ENCODE data around the gene MORC1.

The MORC1 gene

DNA sequence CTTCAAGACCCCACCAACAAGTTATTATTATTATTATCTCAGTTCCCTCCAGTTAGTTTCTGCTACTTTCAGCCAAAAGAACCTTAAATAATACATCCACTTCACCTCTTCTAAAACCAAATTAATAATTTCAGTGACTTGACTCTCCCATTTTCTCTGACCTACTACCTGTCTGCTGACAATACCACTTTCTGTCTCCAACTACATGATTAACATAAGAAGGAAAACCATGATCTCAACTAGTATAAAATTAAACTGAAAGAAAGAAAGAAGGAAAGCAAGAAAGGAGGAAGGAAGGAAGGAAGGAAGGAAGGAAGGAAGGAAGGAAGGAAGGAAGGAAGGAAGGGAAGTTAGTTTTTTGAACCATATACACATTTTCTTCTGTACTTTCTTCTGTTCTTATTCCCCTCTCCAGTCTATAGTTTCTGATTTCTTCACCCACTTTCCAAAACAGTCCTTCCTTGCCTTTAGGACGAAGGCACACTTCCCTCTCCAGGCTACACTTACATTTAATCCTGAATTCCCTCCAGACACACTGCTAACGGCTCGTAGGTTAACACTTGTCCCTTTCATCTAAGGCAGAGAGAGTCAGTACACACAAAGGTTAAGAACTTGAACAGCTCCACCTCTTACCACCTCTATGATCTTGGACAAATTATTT, 84.8 kb downstream of the MORC1 start:
- no peak for DNase-seq (ENCODE audit: low read depth)

- no peak for DNase-seq (ENCODE audit: low read depth)
These were observed 89.2 kb downstream of the MORC1 start for GRCh38 chr3:109028753-109029152.

DNA sequence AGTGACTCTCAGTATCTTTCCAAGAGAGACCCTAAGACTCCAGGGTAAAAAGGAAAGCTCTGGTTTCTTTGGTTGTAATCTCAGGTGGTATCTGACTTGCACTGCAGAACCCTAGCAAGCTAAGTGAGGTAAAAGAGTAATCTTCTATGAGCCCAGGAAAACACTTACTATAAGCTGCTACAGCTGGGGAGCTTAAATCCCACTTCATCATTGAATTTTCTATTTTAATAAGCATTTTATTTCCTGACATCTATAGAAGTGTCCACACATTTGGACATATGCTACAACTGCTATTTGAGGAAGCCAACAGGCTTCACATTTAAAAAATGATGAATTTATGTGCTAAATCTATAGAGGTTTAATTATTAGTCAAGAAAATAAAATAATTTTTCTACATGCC, 91.1 kb downstream of the MORC1 start:
- DNase-seq (ENCODE audit: low read depth) = no peak

- no peak for DNase-seq (ENCODE audit: low read depth)
These were observed 92.0 kb downstream of the MORC1 start for GRCh38 chr3:109025896-109026295.

- DNase-seq (ENCODE audit: low read depth) = peak; percentile 44
These were observed 94.2 kb downstream of the MORC1 start for GRCh38 chr3:109023656-109024254.

- DNase-seq (ENCODE audit: low read depth) = no peak
These were observed 94.8 kb downstream of the MORC1 start for GRCh38 chr3:109023167-109023566.

DNA sequence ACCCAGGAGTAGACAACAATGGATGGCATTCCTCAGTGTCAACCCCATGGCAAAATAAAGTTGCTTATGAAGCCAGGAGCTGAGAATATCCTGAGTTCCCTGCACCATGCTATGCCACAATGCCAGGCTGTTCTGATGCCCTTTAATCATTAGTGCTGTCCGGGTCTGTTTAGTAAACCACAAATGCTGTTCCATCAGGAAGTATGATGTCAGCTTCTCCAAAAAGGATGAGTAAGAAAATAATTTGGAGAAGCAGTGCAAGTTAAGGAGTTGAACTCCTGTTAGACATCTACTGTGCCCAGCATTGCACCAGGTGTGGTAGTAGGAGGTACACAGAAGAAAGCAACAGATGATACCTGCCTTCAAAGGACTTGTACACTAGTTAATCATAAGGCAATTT, 96.4 kb downstream of the MORC1 start:
- no peak for DNase-seq (ENCODE audit: low read depth)

DNA sequence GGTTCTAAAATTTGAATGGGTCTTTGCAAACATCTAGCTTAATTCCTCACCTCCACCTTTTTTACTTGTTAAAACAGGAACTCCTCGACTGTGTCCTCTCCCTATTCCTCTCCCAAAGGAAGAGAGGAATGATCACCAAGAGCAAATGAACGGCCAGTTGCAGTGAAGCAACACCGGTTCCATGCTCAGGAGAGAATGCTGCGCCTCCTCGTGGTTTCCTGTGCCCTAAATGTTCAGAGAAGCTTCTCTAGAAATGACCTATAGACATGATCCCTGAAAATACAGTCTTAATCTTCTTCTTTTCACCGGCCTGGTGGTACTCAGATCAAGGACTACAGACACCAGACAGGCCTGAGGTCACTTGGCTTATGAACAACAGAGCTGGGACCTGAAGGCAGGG, 99.1 kb downstream of the MORC1 start:
- DNase-seq (ENCODE audit: low read depth) = no peak

GRCh38 chr3:109005443-109005842, 112.5 kb downstream of the MORC1 start:
- no peak for DNase-seq (ENCODE audit: low read depth)

DNA sequence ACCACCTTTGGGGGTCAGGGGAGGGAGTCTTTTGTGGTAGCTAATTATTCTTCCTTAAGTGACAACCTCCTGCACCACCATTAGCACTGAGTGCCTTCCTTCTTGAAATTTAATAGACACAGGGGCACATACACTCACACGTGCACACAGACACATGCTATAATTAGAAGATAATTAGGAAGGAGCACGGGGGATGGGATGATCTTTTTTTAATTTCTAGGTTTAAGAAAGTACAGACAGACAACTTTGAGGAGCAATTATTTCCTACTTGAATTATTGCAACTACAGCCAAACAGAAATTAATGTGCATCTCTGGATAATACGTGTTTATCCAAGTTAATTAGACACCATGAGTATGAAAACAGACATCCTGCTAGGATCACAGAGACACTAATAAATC, 119.5 kb downstream of the MORC1 start:
- DNase-seq (ENCODE audit: low read depth) = no peak

DNA sequence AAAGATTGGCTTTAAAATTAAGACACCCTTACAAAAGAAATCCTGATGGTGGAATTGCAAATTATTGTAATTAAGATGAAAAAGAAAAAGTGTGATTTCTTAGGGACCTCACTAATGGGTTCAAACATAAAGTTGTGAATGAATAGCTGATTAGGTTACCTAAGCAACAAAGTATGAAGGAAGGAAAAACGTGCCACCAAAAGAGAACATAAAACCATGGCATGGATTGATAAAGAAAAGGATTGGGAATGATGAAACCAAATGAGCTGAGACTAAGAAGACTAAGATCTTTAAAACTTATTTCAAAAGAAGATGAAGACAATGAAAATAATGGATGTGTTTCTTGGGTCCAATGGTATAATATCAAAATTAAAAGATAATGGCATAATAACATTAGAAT, 132.1 kb downstream of the MORC1 start:
- DNase-seq (ENCODE audit: low read depth) = no peak

DNA sequence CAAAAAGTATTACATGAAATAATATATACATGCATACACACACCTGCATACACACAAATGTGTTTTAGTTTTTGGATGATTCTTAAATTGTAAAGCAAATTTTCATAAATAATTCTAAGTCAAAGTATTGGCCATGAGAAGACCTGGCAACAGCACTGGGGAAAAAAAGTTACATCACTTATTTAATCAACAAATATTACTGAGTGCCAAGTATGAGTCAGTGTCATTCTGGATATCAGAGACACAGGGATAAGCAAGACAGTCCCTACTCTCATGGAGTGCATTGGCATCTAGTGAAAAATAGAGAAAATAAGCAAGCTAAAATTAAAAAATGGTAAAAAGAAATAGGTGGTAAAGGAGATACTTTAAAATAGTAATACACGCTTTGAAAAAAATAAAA, 134.9 kb downstream of the MORC1 start:
- DNase-seq (ENCODE audit: low read depth) = no peak

- DNase-seq (ENCODE audit: low read depth) = no peak
These were observed 141.9 kb downstream of the MORC1 start for GRCh38 chr3:108976058-108976457.

- DNase-seq (ENCODE audit: low read depth) = no peak
These were observed 144.9 kb downstream of the MORC1 start for GRCh38 chr3:108973019-108973418.

GRCh38 chr3:108972482-108972881, 145.5 kb downstream of the MORC1 start:
- DNase-seq (ENCODE audit: low read depth) = no peak

GRCh38 chr3:108970561-108970960, 147.4 kb downstream of the MORC1 start:
- DNase-seq (ENCODE audit: low read depth) = peak; percentile 5

- no peak for DNase-seq (ENCODE audit: low read depth)
These were observed 151.2 kb downstream of the MORC1 start for GRCh38 chr3:108966773-108967172.

DNA sequence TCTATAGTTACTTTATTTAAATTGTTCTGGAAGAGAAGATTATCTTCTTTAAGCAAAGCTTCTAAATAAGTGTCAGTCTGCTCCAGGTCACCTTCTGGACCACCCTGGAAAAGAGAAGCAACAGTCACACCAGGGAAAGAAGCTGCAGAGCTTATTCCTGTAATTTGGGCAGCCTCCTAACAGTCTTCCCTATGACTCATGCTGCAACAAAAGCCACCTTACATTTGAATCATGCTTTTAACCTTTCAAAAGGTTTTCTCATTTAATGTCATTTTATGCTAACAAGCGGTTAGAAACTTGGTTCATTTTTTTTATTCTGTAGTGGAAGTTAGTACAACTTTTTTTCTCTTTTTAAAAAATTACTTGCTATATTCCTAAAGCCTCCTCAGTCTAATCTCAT, 158.9 kb downstream of the MORC1 start:
- no peak for DNase-seq (ENCODE audit: low read depth)

DNA sequence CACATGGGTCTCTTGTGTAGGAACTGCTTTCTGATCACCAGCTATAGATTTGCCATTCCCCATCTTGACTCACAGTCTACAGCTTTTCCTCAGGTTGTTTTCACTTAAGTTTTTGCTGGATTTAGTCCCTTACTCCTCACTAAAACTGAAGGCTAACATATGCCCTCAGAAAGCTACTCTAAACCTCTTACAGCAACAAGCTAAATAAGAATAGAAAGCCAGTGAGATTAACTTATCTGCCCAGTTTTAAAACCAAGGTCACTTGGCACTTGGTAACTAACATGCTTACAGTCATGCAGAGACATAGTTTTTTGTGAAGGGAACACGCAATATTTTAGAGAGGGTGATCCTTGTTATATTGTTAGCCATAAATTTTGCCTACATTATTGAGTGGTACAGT, 164.2 kb downstream of the MORC1 start, which contains the start of gene GUCA1C:
Gene GUCA1C (minus strand): TSS at position 180 of the 400 bp plus-strand sequence. CDS start 117 bp downstream, at position 63.
- no peak for DNase-seq (ENCODE audit: low read depth)

DNA sequence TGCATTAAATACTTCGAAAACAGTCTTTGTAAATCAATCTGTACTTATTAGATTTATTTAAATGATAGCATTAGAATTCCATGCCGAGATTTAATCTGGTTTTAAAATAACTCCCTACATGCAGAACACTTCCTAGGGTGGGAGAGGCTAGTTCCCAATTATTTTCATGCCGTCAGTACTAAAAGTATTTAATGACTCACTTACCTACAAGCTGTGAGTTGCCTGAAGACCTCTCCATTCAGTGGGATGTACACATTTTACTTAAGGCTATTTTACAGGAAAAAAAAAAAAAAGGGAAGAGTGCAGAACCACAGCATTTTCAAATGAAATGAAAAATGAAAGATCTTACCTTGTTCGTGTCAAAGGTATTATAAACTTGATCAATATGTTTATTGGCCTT, 164.7 kb downstream of the MORC1 start:
- DNase-seq (ENCODE audit: low read depth) = no peak

DNA sequence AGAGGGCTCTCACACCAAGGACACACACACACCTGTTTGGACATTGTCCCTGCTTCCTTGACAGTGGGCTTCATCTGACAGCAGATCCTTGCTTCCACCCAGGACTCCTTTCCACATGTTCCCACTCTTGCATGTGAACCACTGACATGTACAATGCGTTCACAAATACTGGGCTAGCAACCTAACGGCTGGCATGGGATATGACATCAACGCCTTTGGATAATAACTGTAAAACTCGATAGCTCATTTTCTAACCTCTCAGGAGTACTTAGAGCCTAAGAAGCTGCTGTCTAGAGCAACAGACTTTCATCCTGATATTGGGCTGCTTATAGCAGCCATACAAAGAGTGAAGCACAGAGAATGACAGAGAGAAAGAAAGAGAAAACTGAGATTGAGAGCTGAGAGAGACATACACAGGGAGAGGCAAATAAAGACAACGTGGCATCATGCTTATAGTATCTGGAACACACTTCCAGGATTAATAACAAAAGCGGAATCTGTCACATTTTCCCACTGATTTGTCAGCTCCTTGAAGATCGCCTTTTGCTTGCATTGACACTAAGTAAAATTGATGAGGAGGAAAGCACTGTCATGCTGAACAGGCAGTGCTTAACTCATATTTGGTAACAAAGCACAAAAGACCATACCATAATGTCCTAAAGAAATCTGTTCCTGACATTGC, 166.0 kb downstream of the MORC1 start:
- DNase-seq (ENCODE audit: low read depth) = no peak

DNA sequence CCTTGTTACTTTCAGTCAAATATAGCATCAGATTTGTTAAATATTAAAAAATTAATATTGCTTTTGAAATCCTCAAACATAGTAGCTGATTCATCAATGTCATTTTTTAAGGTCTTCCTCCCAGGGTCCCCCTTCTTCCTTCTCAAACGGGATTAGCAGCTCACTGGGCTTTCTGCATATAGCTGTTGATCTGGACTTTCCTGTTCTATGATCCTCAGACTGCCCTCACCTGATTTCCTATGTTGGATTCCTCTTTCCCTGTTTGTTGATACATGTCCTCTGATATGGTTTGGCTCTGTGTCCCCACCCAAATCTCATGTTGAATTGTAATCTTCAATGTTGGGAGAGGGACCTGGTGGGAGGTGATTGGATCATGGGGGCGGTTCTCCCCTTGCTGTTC, 170.1 kb downstream of the MORC1 start:
- no peak for DNase-seq (ENCODE audit: low read depth)

Measured in iris pigment epithelial cell (primary cell).